ENCODE measurements around the gene SEC14L2.
"Not testable (repeated sequence)": the region's sequence is repeated elsewhere in the genome, so short reads cannot be mapped to it uniquely, and the experiment has no call there.

Gene SEC14L2

GRCh38 chr22:30402028-30402765 is 5.4 kb downstream of the SEC14L2 start:
- no peak for TF ChIP-seq CTCF (IDR thresholded peaks at IDR 0.05; ENCODE audit: poor library complexity, severe bottlenecking)

GRCh38 chr22:30402766-30403104 is 5.9 kb downstream of the SEC14L2 start:
- not testable (repeated sequence) for H3K9me3 ChIP-seq (ENCODE audit: severe bottlenecking); DNase-seq (ENCODE audit: low spot score); ATAC-seq (ENCODE audit: low read depth); H3K27ac ChIP-seq (ENCODE audit: poor library complexity, severe bottlenecking); H3K27me3 ChIP-seq (ENCODE audit: insufficient read depth, poor library complexity, severe bottlenecking); H3K4me3 ChIP-seq (ENCODE audit: severe bottlenecking)
- peaks cover 11% of the 10 kb centered on the region for H3K4me1 ChIP-seq (ENCODE audit: insufficient read depth, poor library complexity, severe bottlenecking)
- peaks cover 76% of the 10 kb centered on the region for H3K36me3 ChIP-seq (ENCODE audit: low read depth)

More at GRCh38 chr22:30402028-30402765, 5.4 kb downstream of the SEC14L2 start:
- no peaks in the 10 kb centered on the region for H3K9me3 ChIP-seq (ENCODE audit: severe bottlenecking)
- DNase-seq (ENCODE audit: low spot score) (no peak), ATAC-seq (ENCODE audit: low read depth) (no peak)
- H3K36me3 ChIP-seq (ENCODE audit: low read depth), result peaks cover 71% of the 10 kb centered on the region
- no peak overlapping the region for H3K27ac ChIP-seq (ENCODE audit: poor library complexity, severe bottlenecking)
- H3K4me3 ChIP-seq (ENCODE audit: severe bottlenecking), result no peak overlapping the region
- H3K27me3 ChIP-seq (ENCODE audit: insufficient read depth, poor library complexity, severe bottlenecking), result no peaks in the 10 kb centered on the region
- H3K4me1 ChIP-seq (ENCODE audit: insufficient read depth, poor library complexity, severe bottlenecking), result peaks cover 11% of the 10 kb centered on the region

DNA sequence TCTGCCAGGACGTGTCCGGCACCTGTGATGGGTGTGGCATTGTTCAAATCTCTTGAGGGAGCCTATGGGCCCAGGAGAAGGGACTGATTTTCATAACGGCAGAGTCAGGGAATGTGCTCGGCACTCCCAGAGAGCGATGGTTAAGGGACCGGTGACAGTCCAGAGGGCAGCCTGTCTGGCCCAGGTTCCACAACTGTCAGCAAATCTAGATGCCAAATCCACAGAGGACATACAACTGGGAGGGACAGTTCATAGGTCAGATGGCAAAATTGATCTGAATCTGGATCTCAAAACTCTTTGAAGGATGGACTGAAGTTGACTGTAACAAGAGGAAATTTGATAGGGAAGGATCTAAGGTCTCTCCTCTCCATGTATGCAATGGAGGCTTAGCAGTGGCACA is 7.5 kb downstream of the SEC14L2 start:
- H3K27ac ChIP-seq (ENCODE audit: poor library complexity, severe bottlenecking), result no peak overlapping the region
- ATAC-seq (ENCODE audit: low read depth) (no peak), DNase-seq (ENCODE audit: low spot score) (no peak)
- peaks cover 85% of the 10 kb centered on the region for H3K36me3 ChIP-seq (ENCODE audit: low read depth)
- no peaks in the 10 kb centered on the region for H3K9me3 ChIP-seq (ENCODE audit: severe bottlenecking)
- peaks cover 24% of the 10 kb centered on the region for H3K4me1 ChIP-seq (ENCODE audit: insufficient read depth, poor library complexity, severe bottlenecking)
- no peaks in the 10 kb centered on the region for H3K27me3 ChIP-seq (ENCODE audit: insufficient read depth, poor library complexity, severe bottlenecking)
- H3K4me3 ChIP-seq (ENCODE audit: severe bottlenecking), result no peak overlapping the region
- no peak for TF ChIP-seq CTCF (IDR thresholded peaks at IDR 0.05; ENCODE audit: poor library complexity, severe bottlenecking)

GRCh38 chr22:30405731-30406130 is 8.9 kb downstream of the SEC14L2 start:
- ATAC-seq (ENCODE audit: low read depth), result no peak
- no peak for TF ChIP-seq CTCF (IDR thresholded peaks at IDR 0.05; ENCODE audit: poor library complexity, severe bottlenecking)
- Histone ChIP-seq H3K27me3 (ENCODE audit: insufficient read depth, poor library complexity, severe bottlenecking) (no peaks in the 10 kb centered on the region), H3K27ac (ENCODE audit: poor library complexity, severe bottlenecking) (no peak overlapping the region), H3K36me3 (ENCODE audit: low read depth) (peaks cover 87% of the 10 kb centered on the region), H3K4me1 (ENCODE audit: insufficient read depth, poor library complexity, severe bottlenecking) (peaks cover 14% of the 10 kb centered on the region), H3K4me3 (ENCODE audit: severe bottlenecking) (no peak overlapping the region), H3K9me3 (ENCODE audit: severe bottlenecking) (no peaks in the 10 kb centered on the region)
- no peak for DNase-seq (ENCODE audit: low spot score)

DNA sequence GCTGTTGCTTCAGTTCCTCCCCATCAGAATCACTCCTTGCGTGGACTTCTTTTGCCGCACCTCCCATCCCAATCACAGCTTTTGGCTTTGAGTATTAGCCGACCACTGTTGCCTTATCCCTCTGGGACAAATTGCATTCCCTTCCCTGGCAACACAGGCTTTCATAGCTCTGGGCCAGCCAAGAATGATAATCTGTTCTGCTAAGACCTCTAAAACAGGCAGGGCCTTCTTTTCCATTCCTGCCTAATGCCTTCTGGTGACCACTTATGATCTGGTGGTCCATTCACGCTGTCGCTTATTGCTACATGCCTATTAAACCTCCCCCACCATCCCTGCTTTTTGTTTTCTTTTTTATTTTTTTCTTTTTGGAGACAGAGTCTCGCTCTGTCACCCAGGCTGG is 9.6 kb downstream of the SEC14L2 start:
- Histone ChIP-seq H3K9me3 (ENCODE audit: severe bottlenecking) (no peaks in the 10 kb centered on the region), H3K27ac (ENCODE audit: poor library complexity, severe bottlenecking) (no peak overlapping the region), H3K36me3 (ENCODE audit: low read depth) (peaks cover 89% of the 10 kb centered on the region), H3K4me1 (ENCODE audit: insufficient read depth, poor library complexity, severe bottlenecking) (peaks cover 14% of the 10 kb centered on the region), H3K27me3 (ENCODE audit: insufficient read depth, poor library complexity, severe bottlenecking) (no peaks in the 10 kb centered on the region), H3K4me3 (ENCODE audit: severe bottlenecking) (no peak overlapping the region)
- DNase-seq (ENCODE audit: low spot score) (no peak), ATAC-seq (ENCODE audit: low read depth) (no peak)
- no peak for TF ChIP-seq CTCF (IDR thresholded peaks at IDR 0.05; ENCODE audit: poor library complexity, severe bottlenecking)
